ENCODE measurements around the gene BACH2.

Gene BACH2

GRCh38 chr6:90028066-90028778 lies 268.4 kb downstream of the BACH2 start:
- H3K79me2 ChIP-seq = no peaks in the 10 kb centered on the region
- TF ChIP-seq, protein P1, sequence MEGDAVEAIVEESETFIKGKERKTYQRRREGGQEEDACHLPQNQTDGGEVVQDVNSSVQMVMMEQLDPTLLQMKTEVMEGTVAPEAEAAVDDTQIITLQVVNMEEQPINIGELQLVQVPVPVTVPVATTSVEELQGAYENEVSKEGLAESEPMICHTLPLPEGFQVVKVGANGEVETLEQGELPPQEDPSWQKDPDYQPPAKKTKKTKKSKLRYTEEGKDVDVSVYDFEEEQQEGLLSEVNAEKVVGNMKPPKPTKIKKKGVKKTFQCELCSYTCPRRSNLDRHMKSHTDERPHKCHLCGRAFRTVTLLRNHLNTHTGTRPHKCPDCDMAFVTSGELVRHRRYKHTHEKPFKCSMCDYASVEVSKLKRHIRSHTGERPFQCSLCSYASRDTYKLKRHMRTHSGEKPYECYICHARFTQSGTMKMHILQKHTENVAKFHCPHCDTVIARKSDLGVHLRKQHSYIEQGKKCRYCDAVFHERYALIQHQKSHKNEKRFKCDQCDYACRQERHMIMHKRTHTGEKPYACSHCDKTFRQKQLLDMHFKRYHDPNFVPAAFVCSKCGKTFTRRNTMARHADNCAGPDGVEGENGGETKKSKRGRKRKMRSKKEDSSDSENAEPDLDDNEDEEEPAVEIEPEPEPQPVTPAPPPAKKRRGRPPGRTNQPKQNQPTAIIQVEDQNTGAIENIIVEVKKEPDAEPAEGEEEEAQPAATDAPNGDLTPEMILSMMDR (IDR thresholded peaks at IDR 0.05) = no peak
- H3K36me3 ChIP-seq (ENCODE audit: control insufficient read depth, insufficient read depth, low read length) = no peaks in the 10 kb centered on the region
- no peak overlapping the region for H3K4me3 ChIP-seq (ENCODE audit: low read depth, low read length)
- no peaks in the 10 kb centered on the region for H3K27me3 ChIP-seq (ENCODE audit: control insufficient read depth, insufficient read depth, low read length)
- no peaks in the 10 kb centered on the region for H3K9me3 ChIP-seq (ENCODE audit: control insufficient read depth, low read length)
- H2AFZ ChIP-seq = no peak overlapping the region
- no peak overlapping the region for H3K27ac ChIP-seq
- no peak overlapping the region for H3K4me2 ChIP-seq (ENCODE audit: low read length)
- H3K9ac ChIP-seq = no peak overlapping the region
- H3K4me1 ChIP-seq = no peaks in the 10 kb centered on the region

DNA sequence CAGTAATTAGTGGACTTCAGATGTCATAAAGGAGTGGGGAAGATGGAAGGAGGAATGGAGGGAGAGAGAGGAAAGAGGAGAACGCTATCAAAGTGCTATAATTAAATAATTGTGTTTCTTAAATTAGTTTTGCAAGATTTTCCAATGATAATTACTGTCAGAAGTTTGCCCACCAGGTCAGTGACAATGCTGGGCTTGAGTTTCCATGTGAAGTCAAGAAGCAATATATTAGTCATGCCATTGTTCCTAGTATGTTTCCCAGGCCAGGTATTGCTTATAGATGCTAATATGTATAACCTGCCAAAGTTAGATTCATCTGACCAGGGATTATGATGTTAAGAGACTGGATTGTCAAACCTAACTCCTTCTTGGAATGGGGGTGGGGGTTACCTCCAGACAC lies 270.4 kb downstream of the BACH2 start:
- Histone ChIP-seq H3K4me2 (ENCODE audit: low read length) (no peak overlapping the region), H3K36me3 (ENCODE audit: control insufficient read depth, insufficient read depth, low read length) (no peaks in the 10 kb centered on the region), H3K4me1 (no peaks in the 10 kb centered on the region), H3K4me3 (ENCODE audit: low read depth, low read length) (no peak overlapping the region), H3K9me3 (ENCODE audit: control insufficient read depth, low read length) (no peaks in the 10 kb centered on the region), H3K9ac (no peak overlapping the region), H2AFZ (no peak overlapping the region), H3K79me2 (no peaks in the 10 kb centered on the region), H3K27ac (no peak overlapping the region), H3K27me3 (ENCODE audit: control insufficient read depth, insufficient read depth, low read length) (no peaks in the 10 kb centered on the region)
- TF ChIP-seq, protein P1 (IDR thresholded peaks at IDR 0.05) = no peak

DNA sequence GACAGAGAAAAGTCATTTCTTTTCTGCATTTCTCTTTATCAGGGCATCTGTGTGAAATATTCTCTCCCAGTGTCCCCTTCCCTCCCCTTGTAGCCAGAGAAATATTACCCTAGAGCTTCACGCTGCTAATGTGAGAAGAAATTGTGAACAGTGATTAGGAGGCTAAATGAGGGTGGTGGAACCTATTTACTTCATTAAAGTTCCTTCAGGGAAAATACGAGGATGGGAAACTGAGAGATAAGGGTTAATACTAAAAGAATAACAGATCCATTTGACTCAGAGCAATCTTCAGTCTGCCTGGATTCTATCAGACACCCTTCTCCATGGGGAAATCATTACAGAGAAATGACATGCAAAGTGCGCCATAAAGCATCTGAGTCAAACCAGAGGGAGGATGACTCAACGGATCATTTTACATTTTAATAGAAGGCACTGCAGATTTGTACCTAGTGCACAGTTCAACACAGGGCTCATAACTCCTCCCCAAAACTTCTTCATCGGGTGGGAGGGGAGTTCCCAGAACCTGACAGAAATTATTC lies 271.1 kb downstream of the BACH2 start:
- TF ChIP-seq, protein P1 (IDR thresholded peaks at IDR 0.05) = no peak
- H3K79me2 ChIP-seq = no peaks in the 10 kb centered on the region
- no peak overlapping the region for H3K4me3 ChIP-seq (ENCODE audit: low read depth, low read length)
- H3K27ac ChIP-seq = no peak overlapping the region
- H3K9ac ChIP-seq = no peak overlapping the region
- no peaks in the 10 kb centered on the region for H3K9me3 ChIP-seq (ENCODE audit: control insufficient read depth, low read length)
- H3K27me3 ChIP-seq (ENCODE audit: control insufficient read depth, insufficient read depth, low read length) = no peaks in the 10 kb centered on the region
- no peaks in the 10 kb centered on the region for H3K36me3 ChIP-seq (ENCODE audit: control insufficient read depth, insufficient read depth, low read length)
- H2AFZ ChIP-seq = no peak overlapping the region
- no peaks in the 10 kb centered on the region for H3K4me1 ChIP-seq
- no peak overlapping the region for H3K4me2 ChIP-seq (ENCODE audit: low read length)

GRCh38 chr6:90024633-90025032 lies 272.0 kb downstream of the BACH2 start:
- H3K4me2 ChIP-seq (ENCODE audit: low read length) = no peak overlapping the region
- H3K4me3 ChIP-seq (ENCODE audit: low read depth, low read length) = no peak overlapping the region
- H3K9me3 ChIP-seq (ENCODE audit: control insufficient read depth, low read length) = no peaks in the 10 kb centered on the region
- no peaks in the 10 kb centered on the region for H3K79me2 ChIP-seq
- H3K27me3 ChIP-seq (ENCODE audit: control insufficient read depth, insufficient read depth, low read length) = no peaks in the 10 kb centered on the region
- no peak overlapping the region for H3K27ac ChIP-seq
- TF ChIP-seq, protein P1 (IDR thresholded peaks at IDR 0.05) = no peak
- no peak overlapping the region for H3K9ac ChIP-seq
- H2AFZ ChIP-seq = no peak overlapping the region
- H3K36me3 ChIP-seq (ENCODE audit: control insufficient read depth, insufficient read depth, low read length) = no peaks in the 10 kb centered on the region
- H3K4me1 ChIP-seq = no peaks in the 10 kb centered on the region

DNA sequence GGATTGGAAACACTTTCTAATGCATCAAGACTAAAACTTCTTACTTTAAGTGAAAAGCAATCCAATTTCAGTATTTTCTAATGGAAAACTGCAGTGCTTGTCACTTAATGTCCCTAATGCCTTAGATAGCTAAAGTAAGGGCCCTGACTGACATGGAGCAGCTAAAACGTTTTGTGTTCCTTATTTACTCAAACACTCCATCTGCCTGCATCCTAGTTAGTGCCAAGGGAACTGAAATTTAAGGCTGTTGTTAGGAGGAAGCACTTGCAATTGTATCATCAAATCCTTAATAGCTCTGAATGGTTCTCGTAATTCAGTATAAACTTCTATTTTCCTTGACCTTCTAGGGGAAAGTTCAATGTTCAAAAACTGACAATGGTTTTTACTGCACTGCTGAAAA lies 274.9 kb downstream of the BACH2 start:
- TF ChIP-seq, protein P1 (IDR thresholded peaks at IDR 0.05) = no peak
- Histone ChIP-seq H3K27ac (no peak overlapping the region), H3K9me3 (ENCODE audit: control insufficient read depth, low read length) (no peaks in the 10 kb centered on the region), H3K4me3 (ENCODE audit: low read depth, low read length) (no peak overlapping the region), H3K27me3 (ENCODE audit: control insufficient read depth, insufficient read depth, low read length) (no peaks in the 10 kb centered on the region), H3K79me2 (no peaks in the 10 kb centered on the region), H2AFZ (no peak overlapping the region), H3K4me2 (ENCODE audit: low read length) (no peak overlapping the region), H3K36me3 (ENCODE audit: control insufficient read depth, insufficient read depth, low read length) (no peaks in the 10 kb centered on the region), H3K4me1 (no peaks in the 10 kb centered on the region), H3K9ac (no peak overlapping the region)

Data from parathyroid adenoma (tissue), 2 donors.